Measurements from ENCODE around the gene MIER2. TPM values are rescaled to one million over a fixed set of nuclear protein-coding genes. Genes with fewer than 3 reads are reported as not detected.

MIER2 gene
- total and polyA plus RNA-seq, 10 donors: 19.2 to 66.5 (median 30.7) TPM

GRCh38 chr19:308471-309205, 36.0 kb downstream of the MIER2 start:
- H3K4me1 ChIP-seq: peaks cover 0 to 16% (median 4%) of the 10 kb centered on the region in 6 donors
- peak; percentile 68 for DNase-seq
- H3K4me3 ChIP-seq: peak overlapping the region in 5 of 8 donors; percentile 15 to 69 (median 47)
- TF ChIP-seq POLR2AphosphoS5 (IDR thresholded peaks at IDR 0.05): peak in 1 of 3 donors; percentile 60
- no peak for TF ChIP-seq POLR2A (IDR thresholded peaks at IDR 0.05)
- intact Hi-C loops (cut with DNase I; ENCODE audit: low total_unique reads): no loop called here
- H3K36me3 ChIP-seq: peaks cover 3 to 82% (median 51%) of the 10 kb centered on the region in 6 donors
- no peaks in the 10 kb centered on the region for H3K9me3 ChIP-seq
- peak overlapping the region in 4 of 8 donors; percentile 26 to 81 (median 50) for H3K27ac ChIP-seq
- WGBS, 5 donors: 84 to 96% (median 93%) methylated on average over 14 to 48 of the region's 48 CpGs
- H3K27me3 ChIP-seq (replicated peaks in 1 of 7): no peaks in the 10 kb centered on the region

DNA sequence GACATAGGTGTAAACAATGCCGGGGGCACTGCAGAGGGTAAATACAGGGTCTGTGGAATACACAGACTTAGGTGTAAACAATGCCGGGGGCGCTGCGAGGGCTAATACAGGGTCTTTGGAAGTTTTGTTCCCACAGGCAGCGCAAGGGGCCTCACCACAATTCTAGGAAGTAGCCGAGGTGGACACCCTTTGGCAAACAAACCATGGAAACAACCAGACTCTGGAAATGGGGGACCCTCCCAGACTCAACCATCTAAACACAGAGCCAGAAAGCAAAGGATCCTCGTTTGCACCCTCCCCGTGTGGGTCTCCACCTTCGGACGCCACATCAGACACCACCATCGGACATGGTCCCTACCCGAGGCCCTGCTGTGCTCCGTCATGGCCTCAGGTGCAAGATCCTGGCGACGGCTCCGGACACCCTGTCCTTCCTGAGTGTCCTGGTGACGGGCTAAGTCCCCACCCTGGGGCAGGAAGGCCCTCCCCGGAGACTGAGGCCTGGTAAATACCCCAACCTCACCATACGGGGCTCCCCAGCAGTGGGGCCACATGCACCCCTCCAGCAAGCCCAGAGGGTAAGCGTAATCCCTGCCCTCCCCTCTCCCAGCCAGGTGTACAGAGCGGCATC, 36.7 kb downstream of the MIER2 start:
- intact Hi-C loops (cut with DNase I; ENCODE audit: low total_unique reads): no loop called here
- Histone ChIP-seq H3K27me3 (replicated peaks in 1 of 7) (no peaks in the 10 kb centered on the region), H3K36me3 (peaks cover 3 to 75% (median 51%) of the 10 kb centered on the region in 6 donors), H3K9me3 (no peaks in the 10 kb centered on the region), H3K4me1 (peaks cover 0 to 9% (median 3%) of the 10 kb centered on the region in 6 donors), H3K4me3 (peak overlapping the region in 2 of 8 donors; percentile 47 to 69), H3K27ac (peak overlapping the region in 4 of 8 donors; percentile 1 to 81 (median 41))
- DNase-seq: peak; percentile 56
- WGBS, 5 donors: 84 to 94% (median 87%) methylated on average over 14 to 21 of the region's 21 CpGs
- no peak for TF ChIP-seq POLR2A (IDR thresholded peaks at IDR 0.05)
- no peak for TF ChIP-seq CTCF (IDR thresholded peaks at IDR 0.05 in 8 of 11, conservative IDR thresholded peaks at IDR 0.05 in 3 of 11)
- no peak for TF ChIP-seq POLR2AphosphoS5 (IDR thresholded peaks at IDR 0.05)

DNA sequence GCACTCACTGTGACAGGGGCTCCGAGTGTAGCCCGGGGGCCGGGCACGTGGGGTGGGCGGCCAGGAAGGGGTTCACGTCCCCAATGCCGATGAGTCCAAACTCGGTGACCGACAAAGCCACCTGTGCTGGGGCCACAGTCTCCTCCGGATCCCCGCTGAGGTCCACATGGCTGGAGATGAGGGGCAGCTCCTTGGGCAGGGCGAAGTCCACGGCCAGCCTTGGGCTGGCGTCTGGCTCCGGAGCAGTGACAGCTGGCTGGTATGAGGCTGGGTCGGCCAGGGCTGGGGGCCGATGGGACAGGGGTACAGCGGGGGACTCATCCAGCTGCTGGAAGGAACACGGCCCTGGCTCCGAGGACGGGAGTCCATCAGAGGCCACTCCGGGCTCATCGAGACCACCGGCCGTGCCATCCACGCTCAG, 37.5 kb downstream of the MIER2 start:
- H3K4me3 ChIP-seq: no peak overlapping the region
- TF ChIP-seq POLR2AphosphoS5 (IDR thresholded peaks at IDR 0.05) (no peak), POLR2A (IDR thresholded peaks at IDR 0.05) (no peak), CTCF (IDR thresholded peaks at IDR 0.05 in 8 of 11, conservative IDR thresholded peaks at IDR 0.05 in 3 of 11) (no peak)
- H3K9me3 ChIP-seq: no peaks in the 10 kb centered on the region
- peak; percentile 63 for DNase-seq
- no peak overlapping the region for H3K27ac ChIP-seq
- WGBS, 5 donors: 95 to 98% (median 96%) methylated on average over 19 to 26 of the region's 26 CpGs
- intact Hi-C loops (cut with DNase I; ENCODE audit: low total_unique reads): no loop called here
- H3K36me3 ChIP-seq: peaks cover 3 to 73% (median 50%) of the 10 kb centered on the region in 6 donors
- no peaks in the 10 kb centered on the region for H3K27me3 ChIP-seq (replicated peaks in 1 of 7)
- H3K4me1 ChIP-seq: peaks cover 0 to 9% (median 3%) of the 10 kb centered on the region in 6 donors

- DNase-seq: peak; percentile 52
- TF ChIP-seq POLR2A (IDR thresholded peaks at IDR 0.05) (no peak), POLR2AphosphoS5 (IDR thresholded peaks at IDR 0.05) (peak in 1 of 3 donors; percentile 22), CTCF (IDR thresholded peaks at IDR 0.05 in 8 of 11, conservative IDR thresholded peaks at IDR 0.05 in 3 of 11) (no peak)
- WGBS, 5 donors: 93 to 96% (median 94%) methylated on average over 38 to 50 of the region's 50 CpGs
- Histone ChIP-seq H3K27me3 (replicated peaks in 1 of 7) (no peaks in the 10 kb centered on the region), H3K36me3 (peaks cover 3 to 65% (median 44%) of the 10 kb centered on the region in 6 donors), H3K4me1 (peaks cover 0 to 9% (median 3%) of the 10 kb centered on the region in 6 donors), H3K9me3 (no peaks in the 10 kb centered on the region), H3K4me3 (no peak overlapping the region), H3K27ac (no peak overlapping the region)
- intact Hi-C loops (cut with DNase I; ENCODE audit: low total_unique reads): no loop called here
These were observed 38.3 kb downstream of the MIER2 start for GRCh38 chr19:306151-306900.
